Naive B cell (primary cell): Measurements from ENCODE around the gene ESPNL. TPM values are rescaled to one million over a fixed set of nuclear protein-coding genes. Genes with fewer than 3 reads are reported as not detected.
"Not testable (repeated sequence)": the region's sequence is repeated elsewhere in the genome, so short reads cannot be mapped to it uniquely, and the experiment has no call there.

Experiments used
- ATAC-seq, 2 donors: fragments of 150-1000 bp; cut with Tn5 transposase; 2 replicates each; pipeline ENCODE4 v1.10.0; 2021; ENCODE audit warnings: low read depth in 2 of 2, mild to moderate bottlenecking in 2 of 2, moderate library complexity in 2 of 2
- DNase-seq: peaks from one replicate; pipeline ENCODE4 v3.0.0; 2022
- H3K27ac Mint-ChIP-seq, 6 donors: one replicate each; pipeline ENCODE4 v1.8.0; 2020 to 2022; ENCODE audit warnings: mild to moderate bottlenecking in 6 of 6, mixed read lengths in 6 of 6, moderate library complexity in 5 of 6, inconsistent platforms in 2 of 6
- H3K27me3 Mint-ChIP-seq, 3 donors: one replicate each; pipeline ENCODE4 v1.8.0; 2021 to 2022; ENCODE audit warnings: mixed read lengths in 3 of 3, mild to moderate bottlenecking in 1 of 3
- H3K36me3 Mint-ChIP-seq, 2 donors: one replicate each; pipeline ENCODE4 v1.8.0; 2020 to 2022; ENCODE audit warnings: mixed read lengths in 2 of 2, inconsistent platforms in 1 of 2, mild to moderate bottlenecking in 1 of 2
- H3K4me1 Mint-ChIP-seq, 3 donors: one replicate each; pipeline ENCODE4 v1.8.0; 2020 to 2022; ENCODE audit warnings: mixed read lengths in 3 of 3, inconsistent platforms in 1 of 3, mild to moderate bottlenecking in 1 of 3, moderate library complexity in 1 of 3
- H3K4me3 Mint-ChIP-seq, 8 donors: one replicate each; pipeline ENCODE4 v1.8.0; 2020 to 2022; ENCODE audit warnings: mild to moderate bottlenecking in 8 of 8, mixed read lengths in 8 of 8, moderate library complexity in 8 of 8, inconsistent platforms in 2 of 8
- H3K9me3 Mint-ChIP-seq, 7 donors: one replicate each; pipeline ENCODE4 v1.8.0; 2020 to 2022; ENCODE audit warnings: mixed read lengths in 7 of 7, mild to moderate bottlenecking in 5 of 7, inconsistent platforms in 2 of 7, moderate library complexity in 1 of 7
- polyA plus RNA-seq, 6 donors: library from polyadenylated mRNA; unstranded; fragments of 300-500 nt; fragmentation: Illumina TruSeq; gene quantifications; one replicate each; pipeline ENCODE4 v1.2.3, GENCODE V29; 2021; ENCODE audit warnings: low read depth in 6 of 6

Gene ESPNL
- under 1 TPM in 2 of 6 donors, not detected in 4; 0.24 to 0.30 TPM for polyA plus RNA-seq

GRCh38 chr2:238100049-238100820 is at the start of gene ESPNL:
Gene ESPNL, plus strand, starts transcription at chr2:238100340. Its CDS starts 80 bp downstream, at chr2:238100420.
- Mint-ChIP-seq H3K4me1 (peaks cover 14 to 16% (median 16%) of the 10 kb centered on the region in 3 donors), H3K27me3 (no peaks in the 10 kb centered on the region), H3K27ac (peak within 1 kb of the TSS in 4 of 6 donors; percentile 21 to 90 (median 82)), H3K36me3 (no peaks in the 10 kb centered on the region), H3K4me3 (peak within 1 kb of the TSS; percentile 1 to 88 (median 62)), H3K9me3 (peaks cover 0 to 2% (median 0%) of the 10 kb centered on the region in 7 donors)
- ATAC-seq (no peak), DNase-seq (no peak)

GRCh38 chr2:238053191-238053776 is 46.9 kb upstream of the ESPNL start:
- ATAC-seq (no peak), DNase-seq (no peak)
- peaks cover 18 to 37% (median 30%) of the 10 kb centered on the region in 3 donors for H3K27me3 Mint-ChIP-seq
- H3K4me1 Mint-ChIP-seq = peaks cover 0 to 6% (median 0%) of the 10 kb centered on the region in 3 donors
- H3K9me3 Mint-ChIP-seq = peaks cover 0 to 22% (median 9%) of the 10 kb centered on the region in 7 donors
- H3K4me3 Mint-ChIP-seq = no peak overlapping the region
- peak overlapping the region in 1 of 6 donors; percentile 54 for H3K27ac Mint-ChIP-seq
- H3K36me3 Mint-ChIP-seq = peaks cover 0 to 6% of the 10 kb centered on the region in 2 donors

GRCh38 chr2:238055841-238056240 is 44.3 kb upstream of the ESPNL start:
- Mint-ChIP-seq H3K4me1 (peaks cover 16 to 19% (median 18%) of the 10 kb centered on the region in 3 donors), H3K27me3 (peaks cover 18 to 37% (median 30%) of the 10 kb centered on the region in 3 donors), H3K27ac (no peak overlapping the region), H3K4me3 (peak overlapping the region in 1 of 8 donors; percentile 73), H3K9me3 (peaks cover 0 to 16% (median 8%) of the 10 kb centered on the region in 7 donors), H3K36me3 (peaks cover 0 to 7% of the 10 kb centered on the region in 2 donors)
- DNase-seq (no peak), ATAC-seq (no peak)

- H3K9me3 Mint-ChIP-seq = peaks cover 0 to 12% (median 8%) of the 10 kb centered on the region in 7 donors
- H3K4me1 Mint-ChIP-seq = peaks cover 26 to 32% (median 28%) of the 10 kb centered on the region in 3 donors
- H3K27ac Mint-ChIP-seq, H3K36me3 Mint-ChIP-seq, DNase-seq, ATAC-seq: not testable (repeated sequence)
- peaks cover 18 to 30% (median 30%) of the 10 kb centered on the region in 3 donors for H3K27me3 Mint-ChIP-seq
- H3K4me3 Mint-ChIP-seq = peak overlapping the region in 2 of 8 donors; percentile 15 to 91
Measured at GRCh38 chr2:238057696-238058575, 42.2 kb upstream of the ESPNL start.

GRCh38 chr2:238059505-238059904 is 40.6 kb upstream of the ESPNL start:
- peaks cover 0 to 7% of the 10 kb centered on the region in 2 donors for H3K36me3 Mint-ChIP-seq

GRCh38 chr2:238060096-238060541 is 40.0 kb upstream of the ESPNL start:
- ATAC-seq (no peak), DNase-seq (no peak)
- peaks cover 0 to 7% of the 10 kb centered on the region in 2 donors for H3K36me3 Mint-ChIP-seq
- H3K27me3 Mint-ChIP-seq = peaks cover 18 to 24% (median 21%) of the 10 kb centered on the region in 3 donors
- peak overlapping the region; percentile 80 to 96 (median 92) for H3K4me3 Mint-ChIP-seq
- peak overlapping the region; percentile 76 to 99 (median 96) for H3K27ac Mint-ChIP-seq
- H3K4me1 Mint-ChIP-seq = peaks cover 26 to 32% (median 29%) of the 10 kb centered on the region in 3 donors
- H3K9me3 Mint-ChIP-seq = peaks cover 0 to 12% (median 6%) of the 10 kb centered on the region in 7 donors

More at GRCh38 chr2:238059505-238059904, 40.6 kb upstream of the ESPNL start:
- Mint-ChIP-seq H3K9me3 (peaks cover 0 to 12% (median 6%) of the 10 kb centered on the region in 7 donors), H3K27me3 (peaks cover 18 to 24% (median 21%) of the 10 kb centered on the region in 3 donors), H3K27ac (peak overlapping the region; percentile 3 to 99 (median 94)), H3K4me1 (peaks cover 26 to 32% (median 29%) of the 10 kb centered on the region in 3 donors), H3K4me3 (peak overlapping the region; percentile 80 to 95 (median 92))
- ATAC-seq (no peak), DNase-seq (no peak)

- Mint-ChIP-seq H3K27ac (peak within 1 kb of the TSS; percentile 88 to 99 (median 96)), H3K36me3 (peaks cover 0 to 7% of the 10 kb centered on the region in 2 donors), H3K27me3 (peaks cover 17 to 18% (median 18%) of the 10 kb centered on the region in 3 donors), H3K4me1 (peaks cover 26 to 32% (median 29%) of the 10 kb centered on the region in 3 donors), H3K4me3 (peak within 1 kb of the TSS; percentile 80 to 96 (median 92)), H3K9me3 (peaks cover 0 to 8% (median 4%) of the 10 kb centered on the region in 7 donors)
- DNase-seq = peak; percentile 94
- ATAC-seq = peak; percentile 94
Measured at GRCh38 chr2:238060542-238061314, 39.4 kb upstream of the ESPNL start, which contains the start of gene SCLY. Gene SCLY, plus strand, starts transcription at chr2:238061001. Its CDS starts 54 bp downstream, at chr2:238061055.

- peak overlapping the region; percentile 80 to 96 (median 92) for H3K4me3 Mint-ChIP-seq
- peaks cover 26 to 34% (median 29%) of the 10 kb centered on the region in 3 donors for H3K4me1 Mint-ChIP-seq
- peaks cover 0 to 8% (median 0%) of the 10 kb centered on the region in 7 donors for H3K9me3 Mint-ChIP-seq
- H3K27me3 Mint-ChIP-seq = peaks cover 8 to 10% (median 10%) of the 10 kb centered on the region in 3 donors
- ATAC-seq (peak; percentile 2 to 3), DNase-seq (no peak)
- peaks cover 6 to 12% of the 10 kb centered on the region in 2 donors for H3K36me3 Mint-ChIP-seq
- H3K27ac Mint-ChIP-seq = peak overlapping the region in 5 of 6 donors; percentile 34 to 95 (median 78)
Measured at GRCh38 chr2:238061315-238062202, 38.6 kb upstream of the ESPNL start.

GRCh38 chr2:238063414-238064189 is 36.5 kb upstream of the ESPNL start:
- H3K27ac Mint-ChIP-seq = peak overlapping the region in 1 of 6 donors; percentile 28
- peaks cover 26 to 28% (median 27%) of the 10 kb centered on the region in 3 donors for H3K4me1 Mint-ChIP-seq
- DNase-seq (no peak), ATAC-seq (no peak)
- H3K36me3 Mint-ChIP-seq = peaks cover 7 to 17% of the 10 kb centered on the region in 2 donors
- H3K27me3 Mint-ChIP-seq = no peaks in the 10 kb centered on the region
- peak overlapping the region in 3 of 8 donors; percentile 37 to 91 (median 46) for H3K4me3 Mint-ChIP-seq
- H3K9me3 Mint-ChIP-seq = peaks cover 0 to 8% (median 0%) of the 10 kb centered on the region in 7 donors

- ATAC-seq = no peak
- no peak for DNase-seq
- peak overlapping the region in 1 of 8 donors; percentile 91 for H3K4me3 Mint-ChIP-seq
- H3K9me3 Mint-ChIP-seq = peaks cover 0 to 5% (median 0%) of the 10 kb centered on the region in 7 donors
- no peaks in the 10 kb centered on the region for H3K27me3 Mint-ChIP-seq
- peaks cover 7 to 20% of the 10 kb centered on the region in 2 donors for H3K36me3 Mint-ChIP-seq
- H3K4me1 Mint-ChIP-seq = peaks cover 22 to 25% (median 23%) of the 10 kb centered on the region in 3 donors
- H3K27ac Mint-ChIP-seq = no peak overlapping the region
Measured at GRCh38 chr2:238064376-238064775, 35.8 kb upstream of the ESPNL start.
